ENCODE measurements around the gene FAM110A. TPM values are rescaled to one million over a fixed set of nuclear protein-coding genes. Genes with fewer than 3 reads are reported as not detected.

Gene FAM110A
- total RNA-seq, 1 donor from 2014 or later = 17.4 TPM

GRCh38 chr20:877814-878213 lies 44.3 kb downstream of the FAM110A start:
- TF ChIP-seq CTCF (conservative IDR thresholded peaks at IDR 0.05) = no peak
- peaks cover 42% of the 10 kb centered on the region for H3K27me3 Mint-ChIP-seq (ENCODE audit: low read depth)
- peaks cover 7% of the 10 kb centered on the region for H3K4me1 Mint-ChIP-seq
- H3K36me3 Mint-ChIP-seq (ENCODE audit: low read depth) = no peaks in the 10 kb centered on the region
- no peaks in the 10 kb centered on the region for H3K9me3 Mint-ChIP-seq
- no peak overlapping the region for H3K27ac Mint-ChIP-seq (ENCODE audit: unreplicated experiment)
- DNase-seq (ENCODE audit: low read depth, low spot score) = no peak
- H3K4me3 Mint-ChIP-seq = no peak overlapping the region

DNA sequence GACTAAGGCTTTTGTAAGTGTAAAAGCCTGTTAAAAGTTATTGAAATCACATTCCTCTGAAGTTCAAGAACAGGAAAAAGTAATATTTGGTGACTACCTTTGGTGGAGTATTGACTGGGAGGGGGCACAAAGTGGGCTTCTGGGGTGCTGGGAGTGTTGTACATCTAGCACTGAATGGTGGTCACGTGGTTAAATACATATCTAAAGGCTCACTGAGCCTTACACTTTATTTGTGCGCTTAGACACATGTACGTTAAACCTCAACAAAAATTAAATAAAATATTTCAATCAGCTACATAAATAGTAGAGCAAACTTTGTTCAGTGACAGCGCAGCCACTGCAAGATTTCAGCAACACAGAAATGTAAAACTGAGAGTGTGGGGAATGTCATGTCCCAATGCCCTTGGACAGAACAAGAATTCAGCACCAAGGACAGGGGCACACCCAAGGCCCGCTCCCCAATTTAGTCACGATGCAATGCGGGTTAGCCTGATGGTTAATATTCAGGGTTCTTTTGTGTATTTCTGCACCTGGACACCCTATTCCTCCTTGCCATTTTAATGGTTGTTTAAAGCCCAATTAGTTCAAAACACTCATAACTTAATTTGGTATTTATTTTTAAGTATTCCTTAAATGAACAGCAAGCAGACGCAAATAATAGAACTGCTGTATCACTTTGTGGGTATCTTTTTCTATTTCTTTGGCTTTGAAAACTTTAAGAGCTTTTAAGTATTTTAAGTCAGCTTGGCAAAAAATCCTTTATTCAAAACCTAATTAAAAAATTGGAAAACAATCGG lies 45.2 kb downstream of the FAM110A start:
- peak; percentile 64 for DNase-seq (ENCODE audit: low read depth, low spot score)
- Mint-ChIP-seq H3K9me3 (no peaks in the 10 kb centered on the region), H3K27me3 (ENCODE audit: low read depth) (peaks cover 45% of the 10 kb centered on the region)

DNA sequence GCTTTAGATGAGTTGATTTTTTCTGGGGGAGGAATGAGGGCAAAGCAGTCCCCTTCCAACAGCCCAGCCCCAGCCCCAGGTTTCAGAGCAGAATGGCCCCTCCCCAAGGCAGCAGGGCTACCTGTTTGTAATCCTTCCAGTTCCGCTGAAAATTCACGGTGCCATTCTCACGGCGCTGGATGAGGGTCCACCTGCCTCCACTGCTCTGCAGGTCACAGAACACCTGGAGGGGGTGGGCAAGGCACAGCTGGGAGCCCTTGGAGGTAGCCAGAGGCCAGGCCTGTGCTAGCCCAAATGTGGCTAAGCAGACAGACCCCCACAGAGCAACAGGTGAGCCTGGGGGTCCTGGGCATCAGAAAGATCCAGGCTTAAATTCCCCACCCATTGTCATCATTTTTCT lies 46.1 kb downstream of the FAM110A start:
- no peaks in the 10 kb centered on the region for H3K9me3 Mint-ChIP-seq
- no peaks in the 10 kb centered on the region for H3K4me1 Mint-ChIP-seq
- no peak for TF ChIP-seq CTCF (conservative IDR thresholded peaks at IDR 0.05)
- DNase-seq (ENCODE audit: low read depth, low spot score) = no peak
- no peaks in the 10 kb centered on the region for H3K36me3 Mint-ChIP-seq (ENCODE audit: low read depth)
- H3K27me3 Mint-ChIP-seq (ENCODE audit: low read depth) = peaks cover 53% of the 10 kb centered on the region
- H3K4me3 Mint-ChIP-seq = no peak overlapping the region
- H3K27ac Mint-ChIP-seq (ENCODE audit: unreplicated experiment) = no peak overlapping the region

More for the DNA sequence above, 45.2 kb downstream of the FAM110A start:
- H3K36me3 Mint-ChIP-seq (ENCODE audit: low read depth) = no peaks in the 10 kb centered on the region
- TF ChIP-seq CTCF (conservative IDR thresholded peaks at IDR 0.05) = no peak
- H3K27ac Mint-ChIP-seq (ENCODE audit: unreplicated experiment) = no peak overlapping the region
- H3K4me1 Mint-ChIP-seq = peaks cover under 1% of the 10 kb centered on the region
- H3K4me3 Mint-ChIP-seq = no peak overlapping the region

GRCh38 chr20:881051-881782 lies 47.7 kb downstream of the FAM110A start:
- Mint-ChIP-seq H3K27me3 (ENCODE audit: low read depth) (peaks cover 69% of the 10 kb centered on the region), H3K4me1 (peaks cover 6% of the 10 kb centered on the region), H3K4me3 (no peak overlapping the region), H3K27ac (ENCODE audit: unreplicated experiment) (no peak overlapping the region), H3K9me3 (no peaks in the 10 kb centered on the region), H3K36me3 (ENCODE audit: low read depth) (no peaks in the 10 kb centered on the region)
- TF ChIP-seq CTCF (conservative IDR thresholded peaks at IDR 0.05) = no peak
- DNase-seq (ENCODE audit: low read depth, low spot score) = no peak

DNA sequence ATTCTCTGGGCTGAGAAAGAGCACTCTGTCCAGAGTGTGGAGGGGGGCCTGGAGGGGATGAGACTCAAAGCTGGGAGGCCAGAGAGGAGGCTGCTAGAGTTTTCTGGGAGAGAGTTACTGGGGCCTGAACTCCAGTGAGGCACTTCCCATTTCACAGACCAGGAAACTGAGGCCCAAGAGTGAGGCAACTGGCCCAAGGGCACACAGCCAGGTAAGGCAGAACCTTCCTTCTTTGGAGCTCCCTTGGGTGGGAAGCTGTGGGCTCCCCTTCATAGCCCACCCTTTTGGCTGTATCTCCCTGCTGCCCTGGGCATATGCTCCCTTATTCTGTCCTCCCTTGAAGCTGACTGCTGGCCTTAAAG lies 48.2 kb downstream of the FAM110A start:
- no peak for DNase-seq (ENCODE audit: low read depth, low spot score)
- no peak overlapping the region for H3K4me3 Mint-ChIP-seq
- no peak for TF ChIP-seq CTCF (conservative IDR thresholded peaks at IDR 0.05)
- no peaks in the 10 kb centered on the region for H3K9me3 Mint-ChIP-seq
- no peaks in the 10 kb centered on the region for H3K36me3 Mint-ChIP-seq (ENCODE audit: low read depth)
- no peak overlapping the region for H3K27ac Mint-ChIP-seq (ENCODE audit: unreplicated experiment)
- peaks cover 9% of the 10 kb centered on the region for H3K4me1 Mint-ChIP-seq
- H3K27me3 Mint-ChIP-seq (ENCODE audit: low read depth) = peaks cover 71% of the 10 kb centered on the region
